Measurements from ENCODE around the gene CCDC8. TPM values are rescaled to one million over a fixed set of nuclear protein-coding genes. Genes with fewer than 3 reads are reported as not detected.

The CCDC8 gene
- polyA plus RNA-seq, 1 experiment, result 9.2 TPM

- POLR2A ChIA-PET, result no interaction called here
- CTCF ChIA-PET, result interaction anchor here (2.3 to 3.9 kb wide), 6 partner anchors 7 to 149 kb away, joined by 13 to 103 read pairs (median 22); no protein-coding TSS in a partner anchor
- Histone ChIP-seq H3K27me3 (ENCODE audit: control insufficient read depth, insufficient read depth, low read length) (no peaks in the 10 kb centered on the region), H3K27ac (ENCODE audit: low read depth, low read length) (no peak overlapping the region), H3K9me3 (ENCODE audit: control insufficient read depth, insufficient read depth, low read length) (peaks cover 19% of the 10 kb centered on the region), H3K4me3 (ENCODE audit: low read depth, low read length) (no peak overlapping the region)
- DNase-seq (ENCODE audit: low read depth, low spot score), result no peak
- TF ChIP-seq CTCF (IDR thresholded peaks at IDR 0.05; ENCODE audit: low read depth, low read length), result no peak
These were observed 19.6 kb downstream of the CCDC8 start for GRCh38 chr19:46393456-46394401.

GRCh38 chr19:46392837-46393236 lies 20.5 kb downstream of the CCDC8 start:
- CTCF ChIA-PET, result no interaction called here
- POLR2A ChIA-PET, result interaction anchor here (0.6 kb wide), 1 partner anchor 397 kb away, joined by 4 read pairs; no protein-coding TSS in a partner anchor
- DNase-seq (ENCODE audit: low read depth, low spot score), result no peak
- no peaks in the 10 kb centered on the region for H3K27me3 ChIP-seq (ENCODE audit: control insufficient read depth, insufficient read depth, low read length)
- H3K27ac ChIP-seq (ENCODE audit: low read depth, low read length), result peak overlapping the region; percentile 78
- H3K9me3 ChIP-seq (ENCODE audit: control insufficient read depth, insufficient read depth, low read length), result peaks cover 27% of the 10 kb centered on the region
- H3K4me3 ChIP-seq (ENCODE audit: low read depth, low read length), result no peak overlapping the region; the same call in 1 of the 2 replicates
- no peak for TF ChIP-seq CTCF (IDR thresholded peaks at IDR 0.05; ENCODE audit: low read depth, low read length)

DNA sequence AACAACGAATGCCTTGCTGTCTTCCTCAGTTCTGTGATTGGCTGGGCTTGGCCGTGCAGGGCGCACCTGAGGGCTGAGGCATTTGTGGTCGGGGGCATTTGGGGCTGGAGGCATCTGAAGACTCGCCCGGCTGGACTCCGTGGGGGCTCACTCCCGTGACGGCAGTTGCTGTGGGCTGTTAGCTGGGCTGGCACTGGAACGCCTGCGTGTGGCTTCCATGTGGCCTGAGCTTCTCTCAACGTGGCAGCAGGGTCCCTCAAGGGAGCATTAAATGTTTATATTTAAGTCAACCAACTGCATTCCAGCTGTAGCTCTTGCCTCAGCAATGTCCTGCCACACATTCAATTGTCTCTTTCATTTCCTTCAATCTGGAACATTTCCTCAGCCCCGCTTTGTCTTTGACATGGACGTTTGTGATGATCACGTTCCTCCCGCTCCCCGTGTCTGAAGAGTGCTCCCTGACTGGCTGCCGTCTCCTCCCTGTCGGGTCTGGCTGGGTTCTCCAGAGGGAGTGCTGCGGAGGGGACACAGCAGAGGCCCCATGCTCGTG lies 21.0 kb downstream of the CCDC8 start:
- POLR2A ChIA-PET, result interaction anchor here (0.6 kb wide), 1 partner anchor 396 kb away, joined by 4 read pairs; no protein-coding TSS in a partner anchor
- no peaks in the 10 kb centered on the region for H3K27me3 ChIP-seq (ENCODE audit: control insufficient read depth, insufficient read depth, low read length)
- H3K4me3 ChIP-seq (ENCODE audit: low read depth, low read length), result peak overlapping the region; percentile 22; the same call in 1 of the 2 replicates
- CTCF ChIA-PET, result interaction anchor here (0.7 to 1.1 kb wide), 3 partner anchors 11 to 151 kb away, joined by 3 read pairs; no protein-coding TSS in a partner anchor
- H3K27ac ChIP-seq (ENCODE audit: low read depth, low read length), result peak overlapping the region; percentile 78
- no peak for DNase-seq (ENCODE audit: low read depth, low spot score)
- H3K9me3 ChIP-seq (ENCODE audit: control insufficient read depth, insufficient read depth, low read length), result peaks cover 27% of the 10 kb centered on the region
- TF ChIP-seq CTCF (IDR thresholded peaks at IDR 0.05; ENCODE audit: low read depth, low read length), result no peak

GRCh38 chr19:46391296-46392251 lies 21.8 kb downstream of the CCDC8 start:
- H3K4me3 ChIP-seq (ENCODE audit: low read depth, low read length), result peak overlapping the region; percentile 22; the same call in 1 of the 2 replicates
- H3K27ac ChIP-seq (ENCODE audit: low read depth, low read length), result peak overlapping the region; percentile 78
- POLR2A ChIA-PET, result interaction anchor here (0.7 kb wide), 1 partner anchor 19 kb away, joined by 3 read pairs; no protein-coding TSS in a partner anchor
- H3K9me3 ChIP-seq (ENCODE audit: control insufficient read depth, insufficient read depth, low read length), result peaks cover 27% of the 10 kb centered on the region
- CTCF ChIA-PET, result interaction anchor here (0.7 to 1.1 kb wide), 3 partner anchors 11 to 151 kb away, joined by 3 read pairs; no protein-coding TSS in a partner anchor
- no peak for DNase-seq (ENCODE audit: low read depth, low spot score)
- no peak for TF ChIP-seq CTCF (IDR thresholded peaks at IDR 0.05; ENCODE audit: low read depth, low read length)
- H3K27me3 ChIP-seq (ENCODE audit: control insufficient read depth, insufficient read depth, low read length), result no peaks in the 10 kb centered on the region

Data from AG04450 (cell line).